Fibroblast of skin of abdomen (primary cell): Measurements from ENCODE around the gene EPO. TPM values are rescaled to one million over a fixed set of nuclear protein-coding genes. Genes with fewer than 3 reads are reported as not detected.

ENCODE experiments used
- DNase-seq: peaks from one replicate; pipeline ENCODE4 v3.0.0-alpha.2; 2013
- polyA plus RNA-seq, 2 experiments: library from polyadenylated mRNA; unstranded; fragments of 120-200 nt; gene quantifications; one replicate each; pipeline ENCODE4 v1.2.1, GENCODE V29; 2013; ENCODE audit not compliant: insufficient read length in 2 of 2

Gene EPO
- polyA plus RNA-seq (2013, experiment 1 of 2; ENCODE audit: insufficient read length), result not detected
- polyA plus RNA-seq (2013, experiment 2 of 2; ENCODE audit: insufficient read length), result not detected

- DNase-seq, result no peak
These were observed at the start of gene EPO for GRCh38 chr7:100720279-100720670. Gene EPO (plus strand): TSS chr7:100720468. CDS start chr7:100720981, 513 bp downstream.

GRCh38 chr7:100671353-100672327 is 48.6 kb upstream of the EPO start:
- no peak for DNase-seq

GRCh38 chr7:100673302-100673941 is 46.8 kb upstream of the EPO start, which contains the start of gene GNB2:
Gene GNB2 (plus strand): TSS chr7:100673740. CDS start chr7:100676266, 2,526 bp downstream.
- peak; percentile 100 for DNase-seq

- DNase-seq, result no peak
These were observed 46.3 kb upstream of the EPO start for GRCh38 chr7:100673942-100674410.

- no peak for DNase-seq
These were observed 45.7 kb upstream of the EPO start for GRCh38 chr7:100674411-100675104.

- DNase-seq, result no peak
These were observed 45.2 kb upstream of the EPO start for GRCh38 chr7:100675105-100675451.

GRCh38 chr7:100675581-100676350 is 44.5 kb upstream of the EPO start:
- peak; percentile 69 for DNase-seq

GRCh38 chr7:100676501-100677306 is 43.6 kb upstream of the EPO start:
- no peak for DNase-seq

- no peak for DNase-seq
These were observed 42.7 kb upstream of the EPO start for GRCh38 chr7:100677308-100678267.

GRCh38 chr7:100678291-100678984 is 41.8 kb upstream of the EPO start:
- no peak for DNase-seq

- no peak for DNase-seq
These were observed 40.9 kb upstream of the EPO start for GRCh38 chr7:100679129-100679926.

- no peak for DNase-seq
These were observed 40.2 kb upstream of the EPO start for GRCh38 chr7:100679927-100680575.

- no peak for DNase-seq
These were observed 39.5 kb upstream of the EPO start for GRCh38 chr7:100680576-100681271.

- DNase-seq, result no peak
These were observed 38.6 kb upstream of the EPO start for GRCh38 chr7:100681491-100682227.

- DNase-seq, result peak; percentile 31
These were observed 38.0 kb upstream of the EPO start for GRCh38 chr7:100682228-100682741.

- no peak for DNase-seq
These were observed 37.1 kb upstream of the EPO start for GRCh38 chr7:100682991-100683658.
